A549 (cell line): ENCODE results near the gene PAM. TPM values are rescaled to one million over a fixed set of nuclear protein-coding genes. Genes with fewer than 3 reads are reported as not detected.
"Not testable (repeated sequence)": the region's sequence is repeated elsewhere in the genome, so short reads cannot be mapped to it uniquely, and the experiment has no call there.

Experiments used
- ATAC-seq, 2 experiments: fragments of 200-7000 bp in 1 of 2; fragments of >200 bp in 1 of 2; cut with Nextera tagmentation in 1 of 2; cut with Tn5 transposase in 1 of 2; 3 replicates each; pipeline versions ENCODE4 v1.8.0 to v1.9.1; 2018 to 2020; ENCODE audit warnings: mild to moderate bottlenecking in 1 of 2, moderate library complexity in 1 of 2
- CTCF ChIA-PET: fragments of 300-600 bp; sonication (Branson Sonifier 250); formaldehyde crosslinking; extraction: SDS; loops from one replicate; lab custom pipeline; 2021; ENCODE audit warnings: antibody characterized with exemption, inconsistent platforms; lab: Yijun Ruan, JAX
- POLR2A ChIA-PET: fragments of 350-600 bp; formaldehyde crosslinking; extraction: SDS; loops from one replicate; lab custom pipeline; 2021; ENCODE audit warnings: antibody characterized with exemption, inconsistent platforms; lab: Yijun Ruan, JAX
- DNase-seq, 2 experiments: peaks; one replicate each; pipeline versions ENCODE4 v3.0.0 to v3.0.0-alpha.2; 2011 to 2016; ENCODE audit warnings: low read depth in 1 of 2, low spot score in 1 of 2
- FAIRE-seq: peaks from 2 replicates; lab custom pipeline; 2011; peaks lifted over from hg19 to GRCh38; lab: Jason Lieb, UNC
- H3K27ac ChIP-seq, 2 experiments: fragments of >200 bp; sonication (Bioruptor Twin); formaldehyde crosslinking; 3 replicates each; pipeline ENCODE4 v1.5.1; 2016 to 2017
- H3K4me1 ChIP-seq: fragments of >200 bp; sonication (Bioruptor Twin); formaldehyde crosslinking; 3 replicates; pipeline ENCODE4 v1.6.1; 2016
- H3K4me2 ChIP-seq: fragments of >200 bp; sonication (Bioruptor Twin); formaldehyde crosslinking; 3 replicates; pipeline ENCODE4 v1.6.1; 2016
- H3K4me3 ChIP-seq: fragments of >200 bp; sonication (Bioruptor Twin); formaldehyde crosslinking; 3 replicates; pipeline ENCODE4 v1.5.1; 2016
- H3K9me3 ChIP-seq: fragments of >200 bp; sonication (Bioruptor Twin); formaldehyde crosslinking; 3 replicates; pipeline ENCODE4 v1.6.1; 2016
- BCL3 ChIP-seq: fragments of >200 bp; sonication (Bioruptor Twin); formaldehyde crosslinking; IDR thresholded peaks from 3 replicates; pipeline ENCODE4 v1.6.1; 2016
- CBX8 ChIP-seq: fragments of 200-600 bp; sonication (generic); IDR thresholded peaks from 2 replicates; pipeline ENCODE4 v1.6.1; 2016
- E2F6 ChIP-seq: IDR thresholded peaks from 2 replicates; pipeline ENCODE4 v1.6.1; 2012; ENCODE audit warnings: low read depth, borderline replicate concordance
- FOSL2 ChIP-seq, 2 experiments: fragments of 450-650 bp in 1 of 2; fragments of >200 bp in 1 of 2; sonication (Bioruptor Twin) in 1 of 2; formaldehyde crosslinking; IDR thresholded peaks; 2 replicates each; pipeline versions ENCODE4 v1.5.0 to v1.6.1; 2016 to 2020; ENCODE audit warnings: mild to moderate bottlenecking in 1 of 2, moderate library complexity in 1 of 2
- HDAC2 ChIP-seq: fragments of 200-600 bp; sonication (generic); IDR thresholded peaks from 2 replicates; pipeline ENCODE4 v1.6.1; 2016
- HOXB13 ChIP-seq: fragments of 250-450 bp; sonication (Bioruptor Pico); IDR thresholded peaks from 2 replicates; pipeline ENCODE4 v1.5.0; 2020; ENCODE audit warnings: low read depth, mild to moderate bottlenecking, moderate library complexity
- HOXB5 ChIP-seq: fragments of 250-450 bp; sonication (Bioruptor Pico); IDR thresholded peaks from 2 replicates; pipeline ENCODE4 v1.5.0; 2020; ENCODE audit warnings: mild to moderate bottlenecking, moderate library complexity
- MAZ ChIP-seq: fragments of 150-350 bp; IDR thresholded peaks from 2 replicates; pipeline ENCODE4 v1.6.1; 2014; ENCODE audit warnings: antibody characterized with exemption, low read depth, low read length, borderline replicate concordance
- NPAS2 ChIP-seq: fragments of 250-450 bp; sonication (Bioruptor Pico); IDR thresholded peaks from 2 replicates; pipeline ENCODE4 v1.8.0; 2022; ENCODE audit warnings: mild to moderate bottlenecking, moderate library complexity, borderline replicate concordance
- PBX3 ChIP-seq: IDR thresholded peaks from 2 replicates; pipeline ENCODE4 v1.6.1; 2012
- PHF8 ChIP-seq: fragments of 200-600 bp; sonication (generic); IDR thresholded peaks from 2 replicates; pipeline ENCODE4 v1.6.1; 2016; ENCODE audit warnings: low read depth, mild to moderate bottlenecking, antibody characterized with exemption, moderate library complexity, borderline replicate concordance
- SMC3 ChIP-seq: fragments of >200 bp; sonication (Bioruptor Twin); formaldehyde crosslinking; IDR thresholded peaks from 3 replicates; pipeline ENCODE4 v1.6.1; 2018; ENCODE audit warnings: inconsistent platforms
- TP53 ChIP-seq: fragments of 250-450 bp; sonication (Bioruptor Pico); IDR thresholded peaks from 2 replicates; pipeline ENCODE4 v1.5.0; 2021; ENCODE audit warnings: mild to moderate bottlenecking, moderate library complexity
- ZNF302 ChIP-seq: fragments of 250-450 bp; sonication (Bioruptor Pico); IDR thresholded peaks from 2 replicates; pipeline ENCODE4 v1.9.0; 2021; ENCODE audit warnings: inconsistent platforms, mild to moderate bottlenecking, moderate library complexity
- WGBS: methylation state at CpG from one replicate; pipeline ENCODE4 v1.1.6; 2017; ENCODE audit errors: missing lambda C conversion rate; 5-methylcytosine and 5-hydroxymethylcytosine counted together
- polyA plus RNA-seq, 4 experiments: library from polyadenylated mRNA; depleted of rRNA in 3 of 4; stranded (reverse); fragments of >200 nt; fragmentation: RNase III in 1 of 4; extraction: RNeasy Plus Mini Kit Qiagen cat#74134 plus additional on column Dnase treatment in 1 of 4; gene quantifications; 2 replicates in 3 of 4; 3 replicates in 1 of 4; pipeline ENCODE4 v1.2.3, GENCODE V29; 2011 to 2017

PAM gene
- polyA plus RNA-seq, 2 of the 4 experiments (the other 2 are of a cell fraction), result 21.5 to 25.1 TPM

- POLR2A ChIA-PET, result no interaction called here
- DNase-seq (no peak), FAIRE-seq (no peak), ATAC-seq (no peak)
- no peak overlapping the region for H3K4me2 ChIP-seq
- H3K4me1 ChIP-seq, result 0 out of 3 replicates have a peak, but pooled peaks cover 4% of the 10 kb centered on the region
- CTCF ChIA-PET, result interaction anchor here (0.7 kb wide), 1 partner anchor 11 kb away, joined by 3 read pairs; no protein-coding TSS in a partner anchor
- WGBS, result 55% methylated on average over 7 of the region's 7 CpGs
- no peaks in the 10 kb centered on the region for H3K9me3 ChIP-seq
- no peak overlapping the region for H3K27ac ChIP-seq
- H3K4me3 ChIP-seq, result no peak overlapping the region
- TF ChIP-seq HOXB13 (CRISPR knock-in tag), result no peak
Measured at GRCh38 chr5:102903074-102903871, 148.2 kb downstream of the PAM start.

- WGBS, result 18% methylated on average over 1 of the region's 1 CpG
- TF ChIP-seq TP53 (CRISPR knock-in tag), result no peak
- no peak for TF ChIP-seq ZNF302 (CRISPR knock-in tag)
- TF ChIP-seq PBX3, result no peak
- no peak for TF ChIP-seq BCL3
- TF ChIP-seq SMC3, result no peak
- no peak for TF ChIP-seq CBX8
- TF ChIP-seq HDAC2, result no peak
- no peak for TF ChIP-seq PHF8
- no peak for TF ChIP-seq HOXB5
- no peak for TF ChIP-seq E2F6
- TF ChIP-seq NPAS2 (CRISPR knock-in tag), result no peak
- no peak for TF ChIP-seq FOSL2 (IDR thresholded peaks at IDR 0.05)
- TF ChIP-seq FOSL2 (CRISPR knock-in tag; IDR thresholded peaks at IDR 0.05), result no peak
- TF ChIP-seq MAZ, result no peak
- peaks cover 7% of the 10 kb centered on the region; the same call in 2 of the 3 replicates for H3K4me1 ChIP-seq
- no peak overlapping the region for H3K4me3 ChIP-seq
- no peak for FAIRE-seq
- ChIA-PET CTCF (no interaction called here), POLR2A (no interaction called here)
- no peak for DNase-seq
- ATAC-seq, result no peak
- no peak overlapping the region for H3K27ac ChIP-seq
- H3K4me2 ChIP-seq, result no peak overlapping the region
- H3K9me3 ChIP-seq, result no peaks in the 10 kb centered on the region
Measured at GRCh38 chr5:102905056-102905455, 150.0 kb downstream of the PAM start.

- FAIRE-seq, POLR2A ChIA-PET, DNase-seq, ATAC-seq, H3K4me3 ChIP-seq, H3K4me2 ChIP-seq, CTCF ChIA-PET, H3K27ac ChIP-seq, H3K9me3 ChIP-seq: not testable (repeated sequence)
- H3K4me1 ChIP-seq, result peaks cover 24% of the 10 kb centered on the region
- no CpG with 5 or more reads among the region's 2 CpGs for WGBS
Measured at GRCh38 chr5:102907099-102907498, 152.0 kb downstream of the PAM start.
